HG03039 (cell line): ENCODE data around the gene SPATA31C1.
"Not testable (repeated sequence)": the region's sequence is repeated elsewhere in the genome, so short reads cannot be mapped to it uniquely, and the experiment has no call there.

Source experiments
- ATAC-seq: cut with Tn5 transposase; IDR thresholded peaks from one replicate; pipeline ENCODE4 v1.9.1; 2021; ENCODE audit warnings: mild to moderate bottlenecking, moderate library complexity; ENCODE audit not compliant: unreplicated experiment

SPATA31C1 gene

DNA sequence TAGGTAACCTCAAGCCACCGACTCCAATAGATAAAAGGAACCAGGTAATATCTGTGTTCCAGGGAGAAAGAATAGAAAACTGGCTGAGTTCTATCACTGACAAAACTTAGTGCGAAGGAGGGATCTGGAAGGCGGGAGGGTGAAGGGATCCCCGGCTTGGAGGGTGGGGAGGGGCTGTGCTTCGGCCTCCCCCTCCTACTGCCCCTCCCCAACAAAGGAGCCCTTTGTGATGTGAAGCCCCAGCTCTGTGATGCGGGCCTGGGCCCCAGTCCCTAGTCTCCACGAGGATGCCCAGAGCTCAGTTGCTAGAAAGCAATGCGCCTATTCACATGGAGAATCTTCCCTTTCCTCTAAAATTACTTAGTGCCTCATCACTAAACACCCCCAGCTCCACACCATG is at the start of gene SPATA31C1:
Gene SPATA31C1 (plus strand): TSS at position 301 of the 400 bp plus-strand sequence.
- ATAC-seq, result not testable (repeated sequence)

DNA sequence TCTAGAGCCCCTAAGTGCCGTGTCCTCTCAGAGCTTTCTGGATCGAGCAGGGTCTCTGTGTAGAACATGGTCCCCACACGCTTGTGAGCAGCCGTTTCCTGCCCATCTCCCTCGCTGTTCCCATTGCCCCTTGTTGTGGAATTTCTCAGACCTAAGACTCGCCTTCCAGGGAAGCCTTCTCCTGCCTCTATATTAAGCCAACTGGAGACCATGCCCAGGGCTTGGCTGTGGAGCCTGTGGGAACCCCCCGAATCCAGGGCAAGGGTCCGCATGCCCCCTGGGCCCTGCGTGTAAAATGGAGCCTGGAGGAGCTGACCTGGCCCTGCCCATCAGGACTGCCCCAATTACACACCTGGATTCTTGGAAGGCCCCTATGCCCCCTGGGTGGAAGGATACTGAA is 49.6 kb upstream of the SPATA31C1 start:
- ATAC-seq, result no peak

DNA sequence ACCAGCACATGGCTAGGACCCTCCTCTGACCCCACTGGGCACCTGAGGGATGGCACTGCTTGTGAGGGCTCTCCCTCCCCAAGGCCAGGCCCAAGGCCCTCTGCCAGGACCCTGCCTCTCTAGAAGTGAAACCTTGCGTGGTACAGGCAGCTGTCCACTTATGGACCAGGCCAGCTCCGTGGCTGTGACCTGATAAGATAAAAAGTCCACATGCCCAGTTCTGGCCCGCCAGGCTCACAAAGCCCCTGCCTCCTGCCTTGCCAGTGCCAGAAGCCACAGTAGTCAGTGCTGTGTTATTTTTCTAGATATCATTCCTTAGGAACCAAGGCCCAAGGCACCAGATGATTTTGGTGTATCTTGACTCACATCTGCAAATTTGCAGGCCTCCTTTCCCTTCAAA is 49.1 kb upstream of the SPATA31C1 start:
- no peak for ATAC-seq

DNA sequence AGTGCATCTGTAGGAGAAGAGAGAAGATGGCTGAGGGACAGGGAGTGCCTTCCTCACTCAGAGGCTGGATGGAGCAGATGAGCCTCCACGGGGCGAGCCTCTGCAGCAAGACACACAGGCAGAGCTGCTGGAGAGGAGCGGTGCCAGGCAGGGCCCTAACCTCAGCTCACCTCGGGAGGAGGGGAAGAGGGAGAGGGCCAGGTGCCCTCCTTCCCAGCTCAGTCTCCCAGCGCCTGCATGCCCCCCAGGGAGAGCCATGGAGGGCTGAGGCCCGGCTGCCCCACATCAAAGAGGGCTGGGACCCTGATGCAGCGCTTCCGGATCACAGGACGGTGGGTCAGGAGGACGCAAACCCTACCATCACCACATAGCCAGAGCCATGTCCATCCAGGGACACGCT is 48.7 kb upstream of the SPATA31C1 start:
- no peak for ATAC-seq

DNA sequence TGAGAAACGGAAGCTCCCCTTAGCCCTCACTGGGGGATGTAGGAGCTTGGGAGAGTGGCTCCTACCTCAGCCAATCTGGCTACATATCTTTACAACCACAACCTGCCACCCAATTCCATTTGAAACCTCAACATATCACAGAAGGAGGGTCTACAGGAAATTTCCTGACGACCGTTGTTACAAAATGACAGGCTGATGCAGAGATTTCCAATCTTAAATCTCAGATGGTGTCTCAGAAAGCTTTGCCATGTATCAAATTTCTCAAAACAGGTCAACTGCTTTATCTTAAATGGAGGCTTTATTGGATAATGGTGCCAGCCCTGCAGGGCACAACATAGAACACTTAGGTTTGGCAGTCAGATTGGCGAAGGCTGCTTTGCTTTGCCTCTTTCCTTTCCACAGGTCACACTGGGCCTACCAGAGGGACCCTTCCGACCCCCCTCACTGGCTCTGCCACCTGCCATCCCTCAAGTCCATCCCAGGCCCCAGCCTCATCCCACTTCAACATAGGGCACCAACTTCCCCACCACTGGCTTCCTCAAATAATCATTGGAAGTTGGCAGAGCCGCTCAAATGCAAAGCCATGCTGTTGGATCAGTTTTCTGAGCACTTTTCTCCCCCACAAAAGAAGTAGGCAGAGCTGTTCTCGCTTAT is 46.2 kb upstream of the SPATA31C1 start:
- ATAC-seq, result no peak

DNA sequence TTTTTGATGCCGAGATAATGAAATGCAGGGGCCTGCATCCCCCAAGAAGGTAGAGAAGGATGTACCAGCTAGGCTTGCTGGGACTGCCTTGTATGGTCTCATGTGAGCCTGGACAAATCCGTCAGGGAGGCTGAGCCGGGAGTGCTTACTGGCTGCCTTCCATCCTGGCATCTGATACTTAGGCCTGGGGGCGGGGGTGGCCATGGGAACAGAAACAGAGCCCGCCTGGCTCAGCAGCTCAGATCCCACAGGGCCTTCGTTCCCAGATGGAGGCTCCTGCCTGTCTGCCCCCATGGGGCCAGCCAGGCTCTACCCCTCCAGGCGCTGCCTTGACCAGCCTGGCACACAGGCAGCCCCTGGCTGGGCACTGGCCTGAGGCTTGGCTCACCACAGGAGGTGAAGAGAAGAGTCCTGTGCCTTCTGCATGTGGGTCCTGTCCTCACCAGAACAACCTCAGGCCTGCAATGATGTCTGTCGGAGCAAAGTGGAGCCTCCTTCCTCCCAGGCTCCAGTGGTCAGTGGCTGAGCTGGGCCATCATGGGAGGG is 45.6 kb upstream of the SPATA31C1 start:
- no peak for ATAC-seq

DNA sequence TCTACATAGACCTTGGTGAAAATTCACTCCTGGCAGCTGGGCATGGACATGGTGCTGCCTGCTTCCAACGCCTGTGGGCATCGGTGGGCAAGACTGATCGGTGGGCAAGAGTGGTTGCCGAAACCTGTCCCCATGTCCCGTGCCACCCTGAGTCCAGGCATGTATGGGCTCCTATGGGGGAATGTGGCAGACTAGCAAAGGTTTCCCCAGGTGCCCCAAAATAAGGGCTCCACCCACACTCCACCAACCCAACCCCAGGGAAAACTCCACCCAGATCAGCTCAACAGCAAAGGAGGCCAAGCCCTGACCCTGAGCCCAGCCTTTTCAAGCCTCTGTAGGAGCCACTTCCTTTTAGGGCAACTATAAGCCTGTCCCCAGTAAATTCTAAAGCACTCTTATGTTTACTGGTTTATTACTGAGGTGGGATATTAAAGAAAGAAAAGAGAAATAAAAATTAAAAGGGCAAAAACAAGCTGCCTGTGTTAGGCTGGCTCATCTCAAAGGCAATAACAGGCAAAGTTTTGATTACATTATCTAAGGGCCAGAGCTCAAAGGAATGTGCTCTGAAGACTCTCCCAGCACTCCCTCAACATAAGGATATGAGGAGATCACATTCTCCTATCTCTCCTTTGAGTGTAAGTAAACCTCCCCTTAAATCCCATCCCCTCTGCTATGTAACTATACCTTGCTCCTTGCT is 44.0 kb upstream of the SPATA31C1 start:
- no peak for ATAC-seq

DNA sequence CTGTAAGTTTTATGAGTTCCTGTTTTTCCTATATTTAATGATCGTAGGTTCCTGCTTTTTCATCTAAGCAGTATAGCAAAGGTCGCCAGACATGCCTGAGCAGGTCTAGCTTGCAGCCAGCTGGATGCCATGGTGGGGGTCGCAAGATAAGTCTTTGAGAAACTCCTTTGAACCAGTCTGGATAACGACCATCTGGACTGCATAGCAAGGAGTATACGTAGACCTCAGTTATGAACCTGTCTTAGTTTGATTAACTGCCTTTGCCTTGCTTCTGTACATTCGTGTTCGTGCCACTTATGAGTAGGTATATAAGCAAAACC is 43.5 kb upstream of the SPATA31C1 start:
- no peak for ATAC-seq

DNA sequence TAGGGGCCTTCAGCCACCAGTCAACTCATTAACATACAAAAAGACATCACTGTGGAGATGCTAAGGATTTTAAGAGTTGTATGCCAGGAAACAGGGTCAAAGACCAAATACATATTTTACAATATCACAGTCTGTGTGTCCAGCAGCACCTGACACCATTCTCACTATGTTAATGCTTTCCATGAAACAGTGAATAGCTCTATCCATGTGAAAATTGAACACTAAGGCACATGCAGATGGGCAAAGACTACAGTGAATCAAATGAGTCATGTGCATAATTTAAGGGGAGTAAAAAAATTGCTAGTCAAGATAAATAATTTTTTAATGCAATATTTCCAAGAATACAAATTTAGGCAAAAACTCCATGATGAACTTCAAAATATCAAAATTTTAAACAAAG is 42.7 kb upstream of the SPATA31C1 start:
- no peak for ATAC-seq

DNA sequence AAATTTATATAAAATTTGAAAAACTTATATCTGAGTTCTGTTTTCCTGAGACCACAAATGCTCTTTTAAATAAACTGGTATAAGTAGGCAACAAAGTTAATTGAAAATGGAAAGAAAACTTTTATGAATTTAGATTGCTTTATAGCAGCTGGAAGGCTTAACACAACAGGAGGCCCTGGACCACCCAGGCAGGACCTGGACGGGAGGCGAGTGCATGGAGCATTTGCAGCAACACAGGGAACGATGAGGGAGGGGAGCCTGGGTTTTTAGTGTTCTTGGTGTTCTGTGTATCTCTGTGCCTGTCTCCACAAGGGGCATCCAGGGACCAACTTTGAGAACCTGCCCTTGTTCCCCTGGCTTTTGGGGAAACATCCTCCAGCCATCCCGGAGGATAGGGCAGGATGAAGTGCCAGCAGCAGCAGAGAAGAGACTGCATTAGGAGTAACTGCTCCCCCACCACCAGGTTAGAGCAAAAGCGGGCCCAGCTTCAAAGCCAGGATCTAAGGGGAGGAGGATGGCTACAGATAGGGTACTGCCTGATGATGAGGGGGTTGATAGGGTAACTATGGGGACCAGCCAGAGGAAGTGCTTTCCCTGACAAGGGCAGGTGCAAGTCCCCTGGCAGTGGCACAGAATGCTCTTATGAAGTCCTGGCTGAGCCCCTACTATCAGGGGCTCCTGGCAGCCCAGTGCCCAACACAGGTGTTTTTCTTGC is 41.8 kb upstream of the SPATA31C1 start:
- no peak for ATAC-seq

DNA sequence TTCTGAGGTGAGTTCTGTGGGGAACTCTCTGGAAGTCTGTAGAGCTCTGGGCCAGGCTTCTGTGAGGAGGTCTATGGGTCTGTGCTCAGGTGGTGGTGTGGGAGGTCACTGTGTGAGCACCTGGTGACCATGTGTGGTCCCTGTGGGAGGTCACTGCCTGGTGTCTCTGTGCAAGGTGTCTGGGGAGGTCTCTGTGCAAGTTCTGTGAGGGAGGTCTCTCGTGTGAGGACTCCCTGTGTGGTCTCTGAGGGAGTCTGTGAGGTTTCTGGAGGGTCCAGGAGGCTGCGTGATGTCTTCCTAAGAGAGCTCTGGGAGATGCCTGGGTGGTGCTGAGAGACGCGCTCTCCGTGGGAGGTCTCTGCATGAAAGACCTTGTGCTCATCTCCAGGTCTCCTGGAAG is 41.1 kb upstream of the SPATA31C1 start:
- ATAC-seq, result no peak

DNA sequence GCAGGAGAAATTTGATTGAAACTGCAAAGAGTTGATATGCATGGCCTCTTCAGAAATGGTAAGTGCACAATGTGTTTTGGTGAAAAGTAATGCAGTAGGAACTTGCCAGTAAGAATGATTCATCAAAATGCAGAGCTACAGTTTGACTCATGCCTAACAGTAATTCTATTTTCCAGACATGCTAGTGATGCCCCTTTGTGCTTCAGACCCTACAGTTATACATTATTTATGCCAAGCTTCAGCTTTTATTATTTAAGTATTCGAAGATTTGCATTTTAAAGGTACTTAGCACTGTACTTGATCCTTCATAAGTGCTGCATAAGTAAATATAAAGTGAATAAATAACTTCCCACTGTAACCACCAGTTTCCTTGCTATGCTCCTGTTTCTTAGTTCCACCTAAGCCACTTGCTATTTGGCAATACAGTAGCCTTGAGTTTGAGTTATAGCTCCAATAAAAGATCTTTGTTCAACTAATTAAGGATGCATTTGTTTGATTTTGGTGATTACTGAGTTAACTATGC is 38.7 kb upstream of the SPATA31C1 start:
- ATAC-seq, result no peak

DNA sequence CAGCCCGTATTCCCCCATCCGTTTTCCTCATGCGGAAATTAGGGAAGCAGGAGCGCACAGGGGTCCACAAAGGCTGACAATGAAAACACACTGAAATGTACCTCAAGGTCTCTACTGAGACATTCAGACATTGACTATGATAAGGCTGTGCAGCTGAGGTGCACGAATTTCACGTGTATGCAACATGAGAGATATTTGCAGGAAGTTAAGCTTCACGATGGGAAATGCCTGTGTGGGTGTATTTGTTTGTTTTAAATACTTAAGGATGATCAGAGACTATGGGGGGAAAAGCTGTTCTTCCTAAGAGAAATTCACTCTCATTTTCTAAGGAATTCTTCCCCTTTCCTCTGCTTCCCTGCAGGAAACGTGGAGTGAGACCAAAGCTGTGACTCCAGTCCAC is 37.6 kb upstream of the SPATA31C1 start:
- ATAC-seq, result no peak

DNA sequence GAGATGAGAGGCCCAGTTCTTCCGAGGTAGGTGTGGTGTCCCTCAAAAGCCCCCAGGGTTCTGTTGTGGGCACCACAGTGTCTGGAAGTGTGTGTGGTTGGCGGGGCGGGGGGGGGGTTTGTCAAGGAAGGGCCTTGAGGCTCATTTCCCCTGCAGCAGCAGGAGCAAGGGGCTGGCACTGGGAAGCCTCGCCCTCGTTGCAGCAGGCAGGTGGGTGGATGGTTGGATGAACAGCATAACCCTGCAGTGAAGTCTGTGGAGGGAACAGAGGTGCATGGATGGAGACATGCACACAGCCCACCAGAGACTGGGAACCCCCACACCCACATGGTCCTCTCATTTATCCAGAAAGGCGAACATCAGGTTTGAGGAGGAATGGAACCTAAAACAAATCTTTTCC is 37.1 kb upstream of the SPATA31C1 start:
- no peak for ATAC-seq

DNA sequence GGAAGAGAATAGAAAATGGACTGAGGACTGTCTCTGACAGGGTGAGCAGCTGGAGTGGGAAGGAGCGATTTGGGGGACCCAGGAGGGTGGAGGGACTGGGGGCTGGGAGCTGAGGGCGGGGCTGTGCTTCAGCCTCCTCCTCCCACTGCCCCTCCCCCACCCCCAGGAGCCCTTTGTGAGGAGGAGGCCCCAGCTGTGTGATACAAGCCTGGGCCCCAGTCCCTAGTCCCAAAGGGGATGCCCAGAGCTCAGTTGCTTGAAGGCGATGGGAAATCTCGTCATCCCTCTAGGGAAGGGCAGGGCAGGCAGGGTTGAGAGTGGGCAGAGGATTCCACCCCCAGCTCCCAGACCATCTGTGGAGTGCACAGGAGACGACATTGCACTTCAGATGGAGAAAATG is 35.1 kb upstream of the SPATA31C1 start, which contains the start of gene SPATA31E1:
Gene SPATA31E1 (plus strand): TSS at position 251 of the 400 bp plus-strand sequence. CDS start 15 bp downstream, at position 266.
- no peak for ATAC-seq

DNA sequence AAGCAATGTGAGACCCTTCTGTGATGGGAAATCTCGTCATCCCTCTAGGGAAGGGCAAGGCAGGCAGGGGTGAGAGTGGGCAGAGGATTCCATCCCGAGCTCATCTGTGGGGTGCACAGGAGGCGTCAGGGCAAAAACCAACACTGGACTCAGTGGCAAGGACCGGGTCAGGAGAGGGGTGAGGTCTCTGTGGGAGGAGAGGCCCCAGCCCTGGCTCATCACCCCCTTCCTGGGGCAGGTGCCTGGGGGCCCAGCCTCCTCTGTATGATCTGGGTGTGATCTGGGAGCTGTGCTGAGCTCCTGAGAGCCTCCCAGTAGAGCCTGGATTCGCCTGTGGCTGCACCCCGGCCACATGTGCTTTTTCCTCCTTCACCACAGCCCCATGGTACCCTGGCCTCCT is 34.5 kb upstream of the SPATA31C1 start:
- no peak for ATAC-seq

DNA sequence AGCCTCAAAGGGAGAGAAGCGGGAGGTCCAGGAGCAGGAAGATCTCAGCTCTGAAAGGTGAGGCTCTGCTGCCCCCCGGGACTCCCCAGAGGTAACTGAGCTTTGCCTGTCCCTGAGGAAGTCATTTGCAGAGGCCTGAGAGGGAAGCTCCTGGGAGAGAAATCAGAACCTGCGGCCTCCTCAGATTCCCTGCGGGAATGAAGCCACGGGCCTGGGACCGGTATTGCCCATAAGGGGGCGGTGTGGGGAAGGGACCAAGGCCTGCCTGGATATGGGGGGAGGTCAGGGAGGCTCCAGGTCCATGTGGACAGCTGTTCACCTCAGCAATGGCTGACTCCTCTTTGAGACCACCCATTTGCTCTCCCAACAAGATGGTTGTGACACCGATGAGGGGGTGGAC is 33.8 kb upstream of the SPATA31C1 start:
- ATAC-seq, result no peak

DNA sequence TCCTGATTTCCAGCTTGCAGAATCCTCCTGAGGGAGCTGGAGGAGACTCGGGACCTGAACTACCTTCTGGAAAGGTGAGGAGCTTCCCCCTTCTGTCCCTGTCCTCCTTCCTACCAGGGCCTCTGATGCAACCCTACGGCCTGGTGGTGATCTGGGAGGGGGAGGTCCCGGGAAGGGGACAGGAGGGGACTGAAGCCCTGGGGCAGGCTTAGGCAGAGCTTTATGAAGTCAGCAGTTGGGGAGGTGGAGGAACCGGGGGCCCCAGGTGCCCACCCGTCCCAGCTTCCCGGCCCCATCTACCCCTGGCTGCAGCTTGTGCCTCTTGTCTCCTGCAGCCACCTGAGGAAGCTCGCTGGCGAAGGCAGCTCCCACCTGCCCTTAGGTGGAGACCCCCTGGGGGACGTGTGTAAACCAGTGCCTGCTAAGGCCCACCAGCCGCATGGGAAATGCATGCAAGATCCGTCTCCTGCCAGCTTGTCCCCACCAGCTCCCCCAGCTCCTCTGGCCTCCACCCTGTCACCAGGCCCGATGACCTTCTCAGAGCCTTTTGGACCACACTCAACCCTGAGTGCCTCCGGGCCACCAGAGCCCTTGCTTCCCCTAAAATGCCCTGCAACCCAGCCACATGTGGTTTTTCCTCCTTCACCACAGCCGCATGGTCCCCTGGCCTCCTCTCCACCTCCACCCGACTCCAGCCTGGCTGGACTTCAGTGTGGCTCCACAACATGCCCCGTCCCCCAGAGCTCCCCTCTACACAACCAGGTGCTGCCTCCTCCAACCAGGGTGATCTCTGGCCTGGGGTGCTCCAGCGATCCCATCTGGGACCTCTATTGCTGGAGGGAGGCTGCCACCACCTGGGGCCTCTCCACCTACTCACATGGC is 32.9 kb upstream of the SPATA31C1 start:
- no peak for ATAC-seq

DNA sequence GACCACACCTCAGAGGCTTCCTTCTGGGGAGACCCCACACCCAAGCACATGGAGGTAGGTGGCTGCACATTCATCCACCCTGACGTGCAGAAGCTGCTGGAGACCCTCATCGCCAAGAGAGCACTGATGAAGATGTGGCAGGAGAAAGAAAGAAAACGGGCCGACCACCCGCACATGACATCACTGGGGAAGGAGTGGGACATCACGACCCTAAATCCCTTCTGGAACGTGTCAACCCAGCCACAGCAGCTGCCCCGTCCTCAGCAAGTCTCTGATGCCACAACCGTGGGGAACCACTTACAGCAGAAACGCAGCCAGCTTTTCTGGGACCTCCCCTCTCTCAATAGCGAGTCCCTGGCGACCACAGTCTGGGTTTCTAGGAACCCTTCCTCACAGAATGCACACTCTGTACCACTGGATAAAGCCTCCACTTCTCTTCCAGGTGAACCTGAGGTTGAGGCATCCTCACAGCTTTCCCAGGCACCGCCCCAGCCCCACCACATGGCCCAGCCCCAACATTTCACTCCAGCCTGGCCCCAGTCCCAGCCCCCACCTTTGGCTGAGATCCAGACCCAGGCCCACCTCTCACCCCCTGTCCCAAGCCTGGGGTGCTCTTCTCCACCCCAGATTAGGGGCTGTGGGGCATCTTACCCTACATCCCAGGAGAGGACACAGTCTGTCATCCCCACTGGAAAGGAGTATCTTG is 32.1 kb upstream of the SPATA31C1 start:
- no peak for ATAC-seq
